HG03439 (cell line): ENCODE data around the gene EEF1G.

Experiments used
- ATAC-seq: cut with Tn5 transposase; IDR thresholded peaks from one replicate; pipeline ENCODE4 v1.9.1; 2021; ENCODE audit warnings: mild to moderate bottlenecking, moderate library complexity; ENCODE audit not compliant: unreplicated experiment

Gene EEF1G

GRCh38 chr11:62542750-62543567, 30.7 kb downstream of the EEF1G start:
- no peak for ATAC-seq

- ATAC-seq, result no peak
Observed at GRCh38 chr11:62542111-62542745, 31.5 kb downstream of the EEF1G start.

GRCh38 chr11:62540804-62541701, 32.6 kb downstream of the EEF1G start:
- peak; percentile 39 for ATAC-seq

GRCh38 chr11:62539238-62539925, 34.3 kb downstream of the EEF1G start:
- no peak for ATAC-seq

GRCh38 chr11:62538470-62539237, 35.0 kb downstream of the EEF1G start:
- no peak for ATAC-seq

GRCh38 chr11:62536301-62536957, 37.3 kb downstream of the EEF1G start:
- no peak for ATAC-seq

GRCh38 chr11:62535802-62536201, 37.9 kb downstream of the EEF1G start:
- no peak for ATAC-seq

GRCh38 chr11:62534779-62535545, 38.7 kb downstream of the EEF1G start:
- no peak for ATAC-seq

GRCh38 chr11:62532096-62532495, 41.6 kb downstream of the EEF1G start:
- ATAC-seq, result no peak

- no peak for ATAC-seq
Observed at GRCh38 chr11:62516736-62517371, 56.8 kb downstream of the EEF1G start.

GRCh38 chr11:62514151-62514550, 59.5 kb downstream of the EEF1G start:
- ATAC-seq, result no peak

GRCh38 chr11:62513626-62514025, 60.1 kb downstream of the EEF1G start:
- ATAC-seq, result no peak

- ATAC-seq, result no peak
Observed at GRCh38 chr11:62512961-62513360, 60.7 kb downstream of the EEF1G start.
